Fibroblast of lung (primary cell): ENCODE data around the gene BMP6.

Source experiments
- EZH2 ChIP-seq: IDR thresholded peaks from 2 replicates; pipeline ENCODE4 v1.5.1; 2012; ENCODE audit warnings: low read length, control low read depth, mild to moderate bottlenecking; ENCODE audit errors: missing control alignments
- TF ChIP-seq, protein P1 (sequence below), 2 donors: IDR thresholded peaks in 1 of 2; conservative IDR thresholded peaks in 1 of 2; 1 replicate in 1 of 2; 2 replicates in 1 of 2; pipeline ENCODE4 v1.5.1; 2011 to 2012; ENCODE audit warnings: low read length in 2 of 2, control low read depth in 1 of 2, inconsistent platforms in 1 of 2, low read depth in 1 of 2, mild to moderate bottlenecking in 1 of 2

DNA sequence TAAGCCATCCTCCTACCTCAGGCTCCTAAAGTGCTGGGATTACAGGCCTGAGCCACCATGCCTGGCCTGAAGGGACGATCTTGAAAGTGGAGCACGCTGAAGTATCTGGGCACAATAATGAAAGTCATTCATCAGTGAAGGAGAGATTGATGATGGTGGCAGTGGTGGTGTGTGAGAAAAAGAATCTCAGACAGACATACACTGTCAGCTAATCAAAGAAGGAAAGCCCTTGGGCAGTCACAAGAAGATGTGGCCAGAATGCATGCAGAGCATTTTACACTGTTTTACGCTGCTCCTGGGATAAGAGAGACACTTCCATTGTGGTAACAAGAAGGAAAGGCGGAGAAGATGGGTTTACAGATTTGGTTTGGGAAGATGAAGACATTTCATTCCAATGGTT is 20.4 kb upstream of the BMP6 start:
- TF ChIP-seq EZH2, result no peak
- TF ChIP-seq, protein P1, sequence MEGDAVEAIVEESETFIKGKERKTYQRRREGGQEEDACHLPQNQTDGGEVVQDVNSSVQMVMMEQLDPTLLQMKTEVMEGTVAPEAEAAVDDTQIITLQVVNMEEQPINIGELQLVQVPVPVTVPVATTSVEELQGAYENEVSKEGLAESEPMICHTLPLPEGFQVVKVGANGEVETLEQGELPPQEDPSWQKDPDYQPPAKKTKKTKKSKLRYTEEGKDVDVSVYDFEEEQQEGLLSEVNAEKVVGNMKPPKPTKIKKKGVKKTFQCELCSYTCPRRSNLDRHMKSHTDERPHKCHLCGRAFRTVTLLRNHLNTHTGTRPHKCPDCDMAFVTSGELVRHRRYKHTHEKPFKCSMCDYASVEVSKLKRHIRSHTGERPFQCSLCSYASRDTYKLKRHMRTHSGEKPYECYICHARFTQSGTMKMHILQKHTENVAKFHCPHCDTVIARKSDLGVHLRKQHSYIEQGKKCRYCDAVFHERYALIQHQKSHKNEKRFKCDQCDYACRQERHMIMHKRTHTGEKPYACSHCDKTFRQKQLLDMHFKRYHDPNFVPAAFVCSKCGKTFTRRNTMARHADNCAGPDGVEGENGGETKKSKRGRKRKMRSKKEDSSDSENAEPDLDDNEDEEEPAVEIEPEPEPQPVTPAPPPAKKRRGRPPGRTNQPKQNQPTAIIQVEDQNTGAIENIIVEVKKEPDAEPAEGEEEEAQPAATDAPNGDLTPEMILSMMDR (conservative IDR thresholded peaks at IDR 0.05 in 1 of 2, IDR thresholded peaks at IDR 0.05 in 1 of 2; ENCODE audit: low read depth in 1 of 2, low read length in 2 of 2), result no peak
